ENCODE measurements around the gene DELE1. TPM values are rescaled to one million over a fixed set of nuclear protein-coding genes. Genes with fewer than 3 reads are reported as not detected.

The DELE1 gene
- total RNA-seq, 1 donor = 34.1 TPM

DNA sequence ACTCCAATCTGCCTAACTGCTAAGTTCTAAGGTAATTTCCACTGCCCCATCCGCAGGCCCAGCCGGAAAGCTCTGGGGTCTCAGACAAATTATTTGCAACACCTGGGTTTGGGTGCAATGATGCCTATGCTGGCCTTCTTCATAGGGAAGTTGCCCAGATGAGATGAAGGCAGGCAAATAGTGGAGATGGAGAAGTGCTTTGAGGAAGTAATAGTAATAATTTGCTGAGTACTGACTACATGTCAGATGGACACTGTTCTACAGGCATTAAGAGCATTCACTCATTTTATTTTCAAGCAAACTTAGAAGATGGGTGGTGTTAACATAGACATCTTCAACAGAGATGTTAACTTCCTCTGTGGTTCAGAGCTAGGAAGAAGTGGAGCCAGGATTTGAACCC is 30.5 kb downstream of the DELE1 start:
- TF ChIP-seq CTCF (IDR thresholded peaks at IDR 0.05; ENCODE audit: insufficient read depth, low read depth, low read length) = no peak
- no peak overlapping the region for H3K4me3 ChIP-seq (ENCODE audit: low read depth, low read length)
- DNase-seq (ENCODE audit: low read depth) = no peak

- no peak for TF ChIP-seq CTCF (IDR thresholded peaks at IDR 0.05; ENCODE audit: insufficient read depth, low read depth, low read length)
Measured at GRCh38 chr5:141957367-141957996, 33.8 kb downstream of the DELE1 start.

GRCh38 chr5:141958113-141958512 is 34.4 kb downstream of the DELE1 start, which contains the start of gene PCDH12:
Gene PCDH12, minus strand, starts transcription at chr5:141958202. Its CDS starts 351 bp downstream, at chr5:141957851.
- DNase-seq (ENCODE audit: low read depth) = no peak
- H3K4me3 ChIP-seq (ENCODE audit: low read depth, low read length) = no peak within 1 kb of the TSS
- no peak for TF ChIP-seq CTCF (IDR thresholded peaks at IDR 0.05; ENCODE audit: insufficient read depth, low read depth, low read length)

More at GRCh38 chr5:141957367-141957996, 33.8 kb downstream of the DELE1 start:
- H3K4me3 ChIP-seq (ENCODE audit: low read depth, low read length) = no peak overlapping the region
- DNase-seq (ENCODE audit: low read depth) = no peak

- no peak overlapping the region for H3K4me3 ChIP-seq (ENCODE audit: low read depth, low read length)
- no peak for TF ChIP-seq CTCF (IDR thresholded peaks at IDR 0.05; ENCODE audit: insufficient read depth, low read depth, low read length)
- peak; percentile 28 for DNase-seq (ENCODE audit: low read depth)
Measured at GRCh38 chr5:141958546-141959172, 35.0 kb downstream of the DELE1 start.

DNA sequence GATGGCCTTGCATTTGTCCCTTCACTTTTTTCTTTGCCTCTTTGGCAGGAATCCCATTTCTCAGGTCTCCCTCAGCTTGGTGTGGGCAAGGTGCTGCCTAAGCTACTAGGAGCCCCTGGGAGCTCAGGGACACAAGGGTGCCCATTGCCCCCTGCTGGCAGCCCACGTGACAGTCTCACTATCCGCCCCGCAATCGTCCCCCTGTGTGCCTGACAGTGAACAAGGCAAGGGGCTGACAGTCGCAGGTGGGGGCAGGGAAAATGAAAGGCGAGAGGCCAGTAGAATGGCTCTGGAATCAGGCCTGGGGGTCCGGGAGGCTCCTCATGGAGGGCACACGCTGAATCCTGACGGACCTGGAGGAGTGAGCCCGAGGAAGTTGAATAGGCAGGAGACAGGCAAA is 36.3 kb downstream of the DELE1 start:
- no peak for DNase-seq (ENCODE audit: low read depth)

More for the DNA sequence above, 36.3 kb downstream of the DELE1 start:
- peak; percentile 39 for TF ChIP-seq CTCF (IDR thresholded peaks at IDR 0.05; ENCODE audit: insufficient read depth, low read depth, low read length)
- H3K4me3 ChIP-seq (ENCODE audit: low read depth, low read length) = no peak overlapping the region
